Spleen (tissue), 11 donors: Measurements from ENCODE around the gene NR2C2AP. TPM values are rescaled to one million over a fixed set of nuclear protein-coding genes. Genes with fewer than 3 reads are reported as not detected.

Source experiments
- DNase-seq: peaks from one replicate; pipeline ENCODE4 v3.0.0-alpha.2; 2020
- H3K27ac ChIP-seq, 8 donors: fragments of 200-600 bp; sonication (generic) in 7 of 8; 1 replicate in 4 of 8; 2 replicates in 4 of 8; pipeline versions ENCODE4 v1.5.0 to v1.8.0; 2016 to 2021; ENCODE audit warnings: inconsistent platforms in 4 of 8, mild to moderate bottlenecking in 4 of 8, moderate library complexity in 1 of 8
- H3K27me3 ChIP-seq, 7 donors: fragments of 200-600 bp; sonication (generic) in 6 of 7; replicated peaks in 1 of 7; 1 replicate in 4 of 7; 2 replicates in 3 of 7; pipeline versions ENCODE4 v1.5.0 to v1.8.0; 2016 to 2021; ENCODE audit warnings: inconsistent platforms in 3 of 7, mild to moderate bottlenecking in 1 of 7
- H3K36me3 ChIP-seq, 6 donors: fragments of 200-600 bp; sonication (generic) in 5 of 6; 1 replicate in 4 of 6; 2 replicates in 2 of 6; pipeline versions ENCODE4 v1.5.0 to v1.8.0; 2016 to 2021; ENCODE audit warnings: inconsistent platforms in 2 of 6
- H3K4me1 ChIP-seq, 6 donors: fragments of 200-600 bp; sonication (generic) in 5 of 6; 1 replicate in 3 of 6; 2 replicates in 3 of 6; pipeline versions ENCODE4 v1.5.0 to v1.8.0; 2016 to 2021; ENCODE audit warnings: inconsistent platforms in 3 of 6
- H3K4me3 ChIP-seq, 8 donors: fragments of 200-600 bp; sonication (generic) in 7 of 8; 1 replicate in 4 of 8; 2 replicates in 4 of 8; pipeline versions ENCODE4 v1.5.0 to v1.8.0; 2016 to 2021; ENCODE audit warnings: inconsistent platforms in 4 of 8, mild to moderate bottlenecking in 4 of 8, moderate library complexity in 2 of 8
- H3K9me3 ChIP-seq, 8 donors: fragments of 200-600 bp; sonication (generic) in 7 of 8; 1 replicate in 4 of 8; 2 replicates in 4 of 8; pipeline versions ENCODE4 v1.5.0 to v1.8.0; 2016 to 2021; ENCODE audit warnings: inconsistent platforms in 4 of 8
- POLR2A ChIP-seq, 3 donors: fragments of 450-650 bp; IDR thresholded peaks; one replicate each; pipeline ENCODE4 v1.5.1; 2017; ENCODE audit warnings: antibody characterized with exemption in 3 of 3, mild to moderate bottlenecking in 1 of 3
- POLR2AphosphoS5 ChIP-seq, 3 donors: sonication (generic); formaldehyde crosslinking; IDR thresholded peaks; one replicate each; pipeline ENCODE4 v1.5.1; 2017; ENCODE audit warnings: antibody characterized with exemption in 3 of 3
- WGBS, 5 donors: extraction: QIAGEN DNeasy Blood & Tissue Kit in 3 of 5; methylation state at CpG; one replicate each; pipeline versions ENCODE4 v1.1.5 to v1.1.7; 2013 to 2018; 5-methylcytosine and 5-hydroxymethylcytosine counted together
- intact Hi-C: fragments of 100-400 bp; cut with DNase I; formaldehyde crosslinking; loops from one replicate; pipeline ENCODE4 v1.15.0; 2023; ENCODE audit warnings: low total_unique reads
- polyA plus RNA-seq, 3 donors: library from polyadenylated mRNA; stranded (reverse); fragments of 200-250 nt; gene quantifications; one replicate each; pipeline ENCODE4 v1.2.1, GENCODE V29; 2013
- total RNA-seq, 7 donors: library from RNA; depleted of rRNA in 3 of 7; stranded (reverse); fragments of >200 nt in 3 of 7; fragmentation: NEBNext Ultra II Directional in 4 of 7; extraction: Animal tissue kit (Norgen Biotek cat#: 25700) in 4 of 7; gene quantifications; one replicate each; pipeline versions ENCODE4 v1.1.0 to v1.2.1, GENCODE V29; 2016 to 2021
- TF ChIP-seq, protein P1 (sequence below), 11 experiments: fragments of 200-600 bp in 7 of 11; fragments of 450-650 bp in 4 of 11; sonication (generic) in 4 of 11; IDR thresholded peaks in 8 of 11; conservative IDR thresholded peaks in 3 of 11; 1 replicate in 7 of 11; 2 replicates in 4 of 11; pipeline versions ENCODE4 v1.4.0 to v1.8.0; 2016 to 2021; ENCODE audit warnings: antibody characterized with exemption in 11 of 11, inconsistent platforms in 4 of 11, mild to moderate bottlenecking in 1 of 11
- donor health status: healthy with polysubstance abuse.
- donor health status: DM: no; HTN: no; CAD: no; lungs with moderate emphysema.
- donor health status: DM: no; HTN: no; CAD: no.
- donor health status: Bipolar disorder and iron deficiency.
- donor health status: healthy.
- donor health status: DM: no; HTN: no; CAD: no.
- donor health status: DM: yes; HTN: yes; CAD: no.

NR2C2AP gene
- total and polyA plus RNA-seq, 10 donors: 9.9 to 27.9 (median 14.5) TPM

GRCh38 chr19:19215792-19216191, 12.6 kb upstream of the NR2C2AP start:
- Histone ChIP-seq H3K36me3 (no peaks in the 10 kb centered on the region), H3K4me3 (no peak overlapping the region), H3K4me1 (no peaks in the 10 kb centered on the region), H3K27ac (no peak overlapping the region), H3K9me3 (peaks cover 0 to 6% (median 0%) of the 10 kb centered on the region in 8 donors), H3K27me3 (peaks cover 0 to 85% (median 44%) of the 10 kb centered on the region in 7 donors)
- WGBS, 5 donors: 72 to 81% (median 75%) methylated on average over 4 of the region's 4 CpGs
- intact Hi-C loops: no loop called here
- TF ChIP-seq POLR2A (IDR thresholded peaks at IDR 0.05): no peak
- TF ChIP-seq, protein P1, sequence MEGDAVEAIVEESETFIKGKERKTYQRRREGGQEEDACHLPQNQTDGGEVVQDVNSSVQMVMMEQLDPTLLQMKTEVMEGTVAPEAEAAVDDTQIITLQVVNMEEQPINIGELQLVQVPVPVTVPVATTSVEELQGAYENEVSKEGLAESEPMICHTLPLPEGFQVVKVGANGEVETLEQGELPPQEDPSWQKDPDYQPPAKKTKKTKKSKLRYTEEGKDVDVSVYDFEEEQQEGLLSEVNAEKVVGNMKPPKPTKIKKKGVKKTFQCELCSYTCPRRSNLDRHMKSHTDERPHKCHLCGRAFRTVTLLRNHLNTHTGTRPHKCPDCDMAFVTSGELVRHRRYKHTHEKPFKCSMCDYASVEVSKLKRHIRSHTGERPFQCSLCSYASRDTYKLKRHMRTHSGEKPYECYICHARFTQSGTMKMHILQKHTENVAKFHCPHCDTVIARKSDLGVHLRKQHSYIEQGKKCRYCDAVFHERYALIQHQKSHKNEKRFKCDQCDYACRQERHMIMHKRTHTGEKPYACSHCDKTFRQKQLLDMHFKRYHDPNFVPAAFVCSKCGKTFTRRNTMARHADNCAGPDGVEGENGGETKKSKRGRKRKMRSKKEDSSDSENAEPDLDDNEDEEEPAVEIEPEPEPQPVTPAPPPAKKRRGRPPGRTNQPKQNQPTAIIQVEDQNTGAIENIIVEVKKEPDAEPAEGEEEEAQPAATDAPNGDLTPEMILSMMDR (IDR thresholded peaks at IDR 0.05 in 8 of 11, conservative IDR thresholded peaks at IDR 0.05 in 3 of 11): no peak
- TF ChIP-seq POLR2AphosphoS5 (IDR thresholded peaks at IDR 0.05): no peak
- DNase-seq: no peak

GRCh38 chr19:19214892-19215291, 11.7 kb upstream of the NR2C2AP start:
- 0 to 10% (median 4%) methylated on average over 2 to 8 of the region's 8 CpGs for WGBS, 5 donors
- H3K27me3 ChIP-seq: peaks cover 0 to 93% (median 48%) of the 10 kb centered on the region in 7 donors
- no peak for TF ChIP-seq POLR2A (IDR thresholded peaks at IDR 0.05)
- TF ChIP-seq, protein P1 (IDR thresholded peaks at IDR 0.05 in 8 of 11, conservative IDR thresholded peaks at IDR 0.05 in 3 of 11): no peak
- no peak for TF ChIP-seq POLR2AphosphoS5 (IDR thresholded peaks at IDR 0.05)

DNA sequence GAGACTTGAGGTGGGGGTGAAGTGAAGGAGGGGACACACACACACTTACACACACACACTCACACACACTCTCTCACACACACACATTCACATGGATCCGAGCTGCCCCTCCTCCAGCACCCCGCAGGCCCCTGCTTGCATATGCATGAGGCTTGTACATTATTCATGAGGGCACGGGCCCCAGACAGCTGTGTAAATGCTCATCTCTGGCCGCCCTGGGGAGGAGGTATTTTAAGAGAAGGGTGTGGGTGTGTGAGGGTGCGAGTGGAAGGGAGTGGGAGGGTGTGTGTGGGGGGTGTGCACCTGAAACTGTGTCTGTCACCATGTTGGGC, 10.9 kb upstream of the NR2C2AP start:
- 3 to 17% (median 7%) methylated on average over 5 of the region's 5 CpGs for WGBS, 5 donors
- H3K27me3 ChIP-seq: peaks cover 0 to 97% (median 49%) of the 10 kb centered on the region in 7 donors
- no peak overlapping the region for H3K4me3 ChIP-seq
- H3K36me3 ChIP-seq: no peaks in the 10 kb centered on the region
- H3K9me3 ChIP-seq: peaks cover 0 to 6% (median 0%) of the 10 kb centered on the region in 8 donors
- DNase-seq: no peak
- H3K27ac ChIP-seq: no peak overlapping the region
- H3K4me1 ChIP-seq: no peaks in the 10 kb centered on the region
- TF ChIP-seq, protein P1 (IDR thresholded peaks at IDR 0.05 in 8 of 11, conservative IDR thresholded peaks at IDR 0.05 in 3 of 11): no peak
- TF ChIP-seq POLR2A (IDR thresholded peaks at IDR 0.05): no peak
- TF ChIP-seq POLR2AphosphoS5 (IDR thresholded peaks at IDR 0.05): no peak
- intact Hi-C loops: no loop called here

More at GRCh38 chr19:19214892-19215291, 11.7 kb upstream of the NR2C2AP start:
- Histone ChIP-seq H3K4me1 (no peaks in the 10 kb centered on the region), H3K4me3 (no peak overlapping the region), H3K27ac (no peak overlapping the region), H3K9me3 (peaks cover 0 to 6% (median 0%) of the 10 kb centered on the region in 8 donors), H3K36me3 (no peaks in the 10 kb centered on the region)
- intact Hi-C loops: no loop called here
- DNase-seq: no peak

- intact Hi-C loops: no loop called here
- WGBS, 5 donors: 44 to 53% (median 49%) methylated on average over 19 to 21 of the region's 21 CpGs
- Histone ChIP-seq H3K27ac (no peak overlapping the region), H3K4me3 (no peak overlapping the region), H3K27me3 (peaks cover 0 to 96% (median 49%) of the 10 kb centered on the region in 7 donors), H3K4me1 (no peaks in the 10 kb centered on the region), H3K9me3 (peaks cover 0 to 6% (median 0%) of the 10 kb centered on the region in 8 donors), H3K36me3 (no peaks in the 10 kb centered on the region)
- TF ChIP-seq, protein P1 (IDR thresholded peaks at IDR 0.05 in 8 of 11, conservative IDR thresholded peaks at IDR 0.05 in 3 of 11): no peak
- TF ChIP-seq POLR2A (IDR thresholded peaks at IDR 0.05): no peak
- no peak for TF ChIP-seq POLR2AphosphoS5 (IDR thresholded peaks at IDR 0.05)
- DNase-seq: no peak
Observed at GRCh38 chr19:19213426-19214158, 10.4 kb upstream of the NR2C2AP start.
